HepG2 (cell line): Measurements from ENCODE around the gene CLIC1. TPM values are rescaled to one million over a fixed set of nuclear protein-coding genes. Genes with fewer than 3 reads are reported as not detected.

Experiments used
- ATF4 ChIP-seq, 2 experiments: fragments of 450-650 bp in 1 of 2; sonication (generic) in 1 of 2; formaldehyde crosslinking; IDR thresholded peaks; 2 replicates each; pipeline versions ENCODE4 v1.5.0 to v1.8.0; 2020 to 2022; ENCODE audit warnings: mild to moderate bottlenecking in 1 of 2, missing genetic modification reagents in 1 of 2
- ATF7-NPFF ChIP-seq: sonication (generic); formaldehyde crosslinking; IDR thresholded peaks from 2 replicates; pipeline ENCODE4 v1.8.1; 2023; ENCODE audit warnings: mild to moderate bottlenecking, low read depth, missing genetic modification reagents, moderate library complexity
- ATM ChIP-seq: fragments of 450-650 bp; IDR thresholded peaks from 2 replicates; pipeline ENCODE4 v1.7.1; 2017; ENCODE audit warnings: mild to moderate bottlenecking, borderline replicate concordance
- BORCS8-MEF2B ChIP-seq: sonication (generic); formaldehyde crosslinking; IDR thresholded peaks from 2 replicates; pipeline ENCODE4 v1.8.0; 2022; ENCODE audit warnings: mild to moderate bottlenecking, missing genetic modification reagents
- CHD4 ChIP-seq: fragments of 200-600 bp; sonication (generic); IDR thresholded peaks from 2 replicates; pipeline ENCODE4 v1.7.0; 2017; ENCODE audit warnings: mild to moderate bottlenecking, low read length, borderline replicate concordance
- CSRNP1 ChIP-seq: sonication (generic); formaldehyde crosslinking; IDR thresholded peaks from 2 replicates; pipeline ENCODE4 v1.8.1; 2023; ENCODE audit warnings: mild to moderate bottlenecking, missing genetic modification reagents
- ELF1 ChIP-seq: sonication (generic); formaldehyde crosslinking; IDR thresholded peaks from 2 replicates; pipeline ENCODE4 v1.4.0; 2020; ENCODE audit warnings: missing genetic modification reagents
- FOSL1 ChIP-seq: sonication (generic); formaldehyde crosslinking; IDR thresholded peaks from 2 replicates; pipeline ENCODE4 v1.9.0; 2021; ENCODE audit warnings: missing genetic modification reagents, borderline replicate concordance
- IRF2 ChIP-seq: IDR thresholded peaks from 2 replicates; pipeline ENCODE4 v1.6.1; 2018; ENCODE audit warnings: missing genetic modification reagents, missing compliant biosample characterization
- MED13 ChIP-seq: sonication (generic); formaldehyde crosslinking; IDR thresholded peaks from 2 replicates; pipeline ENCODE4 v1.5.0; 2020; ENCODE audit warnings: missing genetic modification reagents
- NCOA2 ChIP-seq: sonication (generic); formaldehyde crosslinking; IDR thresholded peaks from 2 replicates; pipeline ENCODE4 v1.8.0; 2022; ENCODE audit warnings: inconsistent platforms
- NKX3-1 ChIP-seq: sonication (generic); formaldehyde crosslinking; IDR thresholded peaks from 2 replicates; pipeline ENCODE4 v1.5.0; 2020; ENCODE audit warnings: missing genetic modification reagents
- PCBP1 ChIP-seq: fragments of 200-400 bp; formaldehyde crosslinking; IDR thresholded peaks from 2 replicates; pipeline ENCODE4 v1.6.1; 2017; ENCODE audit warnings: mild to moderate bottlenecking, low read depth, low read length, borderline replicate concordance
- RBM39 ChIP-seq: fragments of 200-400 bp; formaldehyde crosslinking; IDR thresholded peaks from one replicate; pipeline ENCODE4 v1.6.1; 2018; ENCODE audit warnings: antibody characterized with exemption, mild to moderate bottlenecking, low read depth, low read length; ENCODE audit not compliant: poor library complexity, severe bottlenecking
- SP140L ChIP-seq: sonication (generic); formaldehyde crosslinking; IDR thresholded peaks from 2 replicates; pipeline ENCODE4 v1.4.0; 2020; ENCODE audit warnings: missing genetic modification reagents, borderline replicate concordance
- SP4 ChIP-seq: sonication (generic); formaldehyde crosslinking; IDR thresholded peaks from 2 replicates; pipeline ENCODE4 v1.8.1; 2023; ENCODE audit warnings: mild to moderate bottlenecking, missing genetic modification reagents
- STAG1 ChIP-seq: sonication (generic); formaldehyde crosslinking; IDR thresholded peaks from 2 replicates; pipeline ENCODE4 v1.4.0; 2020; ENCODE audit warnings: missing genetic modification reagents
- TCF7L2 ChIP-seq: IDR thresholded peaks from 2 replicates; pipeline ENCODE4 v1.6.1; 2011; ENCODE audit warnings: mild to moderate bottlenecking, low read depth, low read length, moderate library complexity
- U2AF1 ChIP-seq: fragments of 200-400 bp; formaldehyde crosslinking; optimal IDR thresholded peaks from 2 replicates; pipeline ENCODE3; 2017; ENCODE audit warnings: mild to moderate bottlenecking, low read depth, low read length
- ZBTB20 ChIP-seq: sonication (generic); formaldehyde crosslinking; IDR thresholded peaks from 2 replicates; pipeline ENCODE4 v1.8.1; 2023; ENCODE audit warnings: missing genetic modification reagents, low read depth, mild to moderate bottlenecking, borderline replicate concordance
- ZBTB25 ChIP-seq: IDR thresholded peaks from 2 replicates; pipeline ENCODE4 v1.6.1; 2018; ENCODE audit warnings: missing genetic modification reagents
- ZFAT ChIP-seq: sonication (generic); formaldehyde crosslinking; conservative IDR thresholded peaks from 2 replicates; pipeline ENCODE4 v1.8.1; 2023; ENCODE audit warnings: missing genetic modification reagents, inconsistent platforms
- ZNF17 ChIP-seq: sonication (generic); formaldehyde crosslinking; IDR thresholded peaks from 2 replicates; pipeline ENCODE4 v1.5.0; 2020; ENCODE audit warnings: mild to moderate bottlenecking, missing genetic modification reagents
- ZNF280D ChIP-seq: sonication (generic); formaldehyde crosslinking; IDR thresholded peaks from 2 replicates; pipeline ENCODE4 v1.5.1; 2020; ENCODE audit warnings: mild to moderate bottlenecking, missing genetic modification reagents
- ZNF570 ChIP-seq: sonication (generic); formaldehyde crosslinking; IDR thresholded peaks from 2 replicates; pipeline ENCODE4 v1.4.0; 2020; ENCODE audit warnings: mild to moderate bottlenecking, missing genetic modification reagents, borderline replicate concordance
- ZNF598 ChIP-seq: sonication (generic); formaldehyde crosslinking; IDR thresholded peaks from 2 replicates; pipeline ENCODE4 v1.5.1; 2020; ENCODE audit warnings: mild to moderate bottlenecking, missing genetic modification reagents, borderline replicate concordance
- ZNF792 ChIP-seq: IDR thresholded peaks from 2 replicates; pipeline ENCODE4 v1.6.1; 2016
- polyA plus RNA-seq, 8 experiments: library from polyadenylated mRNA; depleted of rRNA in 3 of 8; stranded (reverse) in 7 of 8; unstranded in 1 of 8; fragments of >200 nt; fragmentation: Illumina TruSeq in 4 of 8; extraction: Trizol in 4 of 8; gene quantifications; 2 replicates each; pipeline versions ENCODE4 v1.2.1 to v1.2.3, GENCODE V29; 2011 to 2016; ENCODE audit warnings: low read depth in 4 of 8, missing spikeins in 1 of 8, mixed read lengths in 1 of 8; ENCODE audit not compliant: insufficient read depth in 1 of 8
- total RNA-seq, 5 experiments: library from RNA; depleted of rRNA; stranded (reverse); fragments of >200 nt; fragmentation: Illumina TruSeq; extraction: Trizol; gene quantifications; 2 replicates each; pipeline ENCODE4 v1.2.3, GENCODE V29; 2016; ENCODE audit warnings: low read depth in 1 of 5

The CLIC1 gene
- total and polyA plus RNA-seq, 2 of the 13 experiments (the other 11 are each of a cell fraction or from before 2014, with no cell fraction given): 602 to 891 TPM

- no peak for TF ChIP-seq ATF4 (CRISPR knock-in tag; IDR thresholded peaks at IDR 0.05)
- no peak for TF ChIP-seq ZNF570
- TF ChIP-seq ZNF17 (CRISPR knock-in tag): no peak
- 0 out of 2 replicates have a peak, but pooled peaks have one; percentile 62 for TF ChIP-seq ZNF598 (CRISPR knock-in tag)
- TF ChIP-seq ZBTB25 (CRISPR knock-in tag): no peak
- TF ChIP-seq IRF2 (CRISPR knock-in tag): no peak
- TF ChIP-seq PCBP1: no peak
- TF ChIP-seq NCOA2 (CRISPR knock-in tag): no peak
- no peak for TF ChIP-seq SP4 (CRISPR knock-in tag)
- no peak for TF ChIP-seq ZFAT (CRISPR knock-in tag)
- no peak for TF ChIP-seq STAG1 (CRISPR knock-in tag)
- TF ChIP-seq U2AF1: no peak
- TF ChIP-seq ATM: no peak
- TF ChIP-seq SP140L (CRISPR knock-in tag): no peak
- no peak for TF ChIP-seq ZNF280D (CRISPR knock-in tag)
- no peak for TF ChIP-seq ZBTB20 (CRISPR knock-in tag)
- TF ChIP-seq ZNF792 (CRISPR knock-in tag): no peak
- no peak for TF ChIP-seq CSRNP1 (CRISPR knock-in tag)
- TF ChIP-seq CHD4: no peak
- no peak for TF ChIP-seq BORCS8-MEF2B
- no peak for TF ChIP-seq ELF1 (CRISPR knock-in tag)
- no peak for TF ChIP-seq MED13 (CRISPR knock-in tag)
- no peak for TF ChIP-seq RBM39
- 0 out of 2 replicates have a peak, but pooled peaks have one; percentile 30 for TF ChIP-seq NKX3-1 (CRISPR knock-in tag)
- TF ChIP-seq ATF7-NPFF (CRISPR knock-in tag): 0 out of 2 replicates have a peak, but pooled peaks have one; percentile 5
- TF ChIP-seq TCF7L2: no peak
- TF ChIP-seq FOSL1 (CRISPR knock-in tag): no peak
Measured at GRCh38 chr6:31778193-31778592, 41.9 kb upstream of the CLIC1 start (continued).
